ENCODE measurements around the gene RPS10.
"Not testable (repeated sequence)": the region's sequence is repeated elsewhere in the genome, so short reads cannot be mapped to it uniquely, and the experiment has no call there.

Gene RPS10

DNA sequence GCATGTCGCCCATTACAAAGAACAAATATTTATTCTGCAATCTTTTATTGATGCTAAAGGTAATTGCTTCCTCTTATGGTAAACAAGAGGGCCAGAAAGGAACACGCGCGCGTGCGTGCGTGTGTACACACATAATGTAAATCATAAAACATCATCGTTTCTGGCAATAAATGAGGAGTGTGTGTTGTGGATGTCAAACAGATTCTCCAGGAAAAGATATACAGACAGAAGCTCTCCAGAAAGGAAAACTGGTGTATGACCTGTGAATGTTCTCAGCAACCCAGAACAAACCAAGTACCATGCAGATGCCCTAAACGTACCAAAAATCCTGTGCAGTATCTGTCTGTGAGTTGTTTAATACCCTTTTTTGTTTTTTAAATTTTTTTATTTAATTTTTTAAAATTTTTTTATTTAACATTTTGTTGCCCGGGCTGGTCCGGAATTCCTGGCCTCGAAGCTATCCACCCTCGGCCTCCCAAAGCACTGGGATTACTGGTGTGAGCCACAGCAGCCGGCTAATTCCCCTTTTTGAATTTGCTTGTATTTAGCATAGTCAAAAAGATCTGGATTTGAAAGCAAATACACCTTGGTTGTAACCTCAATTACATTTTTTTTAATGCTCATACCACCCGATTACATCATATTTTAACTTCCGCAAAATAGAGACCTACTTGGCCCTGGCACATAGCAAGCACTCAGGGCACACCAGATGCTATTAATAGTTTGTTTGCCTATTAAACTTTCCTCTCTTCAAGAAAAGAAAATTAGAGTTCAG is 32.5 kb downstream of the RPS10 start:
- no peak for DNase-seq (ENCODE audit: low read depth in 2 of 2)

DNA sequence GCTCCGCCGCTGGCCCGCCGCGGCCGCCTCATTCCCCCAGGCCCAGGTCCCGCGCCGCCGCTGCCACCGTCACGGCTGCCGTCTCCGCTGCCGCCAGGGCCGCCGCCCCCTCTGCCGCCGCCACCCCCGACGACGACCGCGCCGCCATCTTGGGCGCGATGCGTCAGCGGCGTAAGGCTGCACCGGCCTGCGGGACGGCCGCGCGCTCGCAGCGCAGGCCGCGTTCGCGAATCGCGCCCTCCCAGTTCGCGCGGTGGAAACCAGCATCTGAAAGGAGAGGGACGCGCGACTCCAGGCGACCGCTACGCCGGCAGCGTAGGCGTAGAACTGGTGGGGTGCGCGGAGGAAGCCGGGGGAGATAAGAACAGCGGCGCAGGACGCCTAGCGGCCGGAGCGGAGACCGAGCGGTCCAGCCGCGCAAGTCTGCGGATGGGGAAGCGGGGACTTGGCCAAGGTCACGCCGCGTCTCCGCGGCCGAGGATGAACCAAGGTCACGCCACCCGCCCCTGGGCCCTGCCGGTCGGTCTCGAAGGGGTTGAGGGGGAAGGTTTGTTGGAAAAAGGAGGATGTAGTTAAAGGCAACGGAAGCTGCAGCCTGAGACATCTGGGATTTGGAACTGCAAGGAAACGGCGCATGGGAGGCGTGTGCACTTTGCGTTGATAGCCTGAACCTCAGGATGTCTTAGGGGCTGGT is 33.2 kb downstream of the RPS10 start, which contains the start of gene NUDT3:
Gene NUDT3 (minus strand): TSS at position 173 of the 694 bp plus-strand sequence. CDS start 307 bp downstream, outside the sequence.
- DNase-seq (ENCODE audit: low read depth in 2 of 2): peak; percentile 89 to 91

DNA sequence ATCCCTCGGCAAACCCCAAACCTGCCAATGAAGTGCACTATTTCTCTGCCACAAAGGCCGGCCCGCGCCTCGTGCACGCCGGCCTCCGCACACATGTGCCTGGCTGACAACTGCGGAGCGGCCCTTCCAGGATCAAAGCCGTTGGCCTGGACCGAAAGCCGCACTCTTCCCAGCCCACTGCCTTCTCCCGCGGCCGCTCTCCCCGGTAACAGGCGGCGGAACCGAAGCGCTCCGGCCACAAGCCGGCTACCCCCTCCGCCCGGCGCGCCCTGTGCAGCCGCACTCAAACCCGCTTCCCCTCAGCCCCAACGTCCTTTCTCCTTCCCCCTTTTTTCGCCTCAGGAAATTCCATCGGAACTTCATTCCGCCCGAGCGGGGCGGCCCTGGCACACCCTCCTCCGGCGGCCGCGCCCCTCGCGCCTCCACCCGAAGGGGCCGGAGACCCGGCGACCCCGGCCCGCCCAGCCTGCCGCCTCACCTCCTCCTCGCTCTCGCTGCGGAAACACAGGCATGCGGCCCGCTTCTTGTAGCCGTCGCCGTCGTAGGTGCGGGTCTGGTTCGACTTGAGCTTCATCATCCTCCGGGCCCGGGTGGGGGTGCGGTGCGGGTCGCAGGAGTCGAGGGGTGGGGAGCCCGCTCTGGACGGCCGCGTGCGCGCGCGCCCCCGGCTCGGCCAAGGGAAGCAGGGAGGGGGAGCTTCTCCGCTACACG is 33.9 kb downstream of the RPS10 start:
- DNase-seq (ENCODE audit: low read depth in 2 of 2): peak; percentile 45 to 50

DNA sequence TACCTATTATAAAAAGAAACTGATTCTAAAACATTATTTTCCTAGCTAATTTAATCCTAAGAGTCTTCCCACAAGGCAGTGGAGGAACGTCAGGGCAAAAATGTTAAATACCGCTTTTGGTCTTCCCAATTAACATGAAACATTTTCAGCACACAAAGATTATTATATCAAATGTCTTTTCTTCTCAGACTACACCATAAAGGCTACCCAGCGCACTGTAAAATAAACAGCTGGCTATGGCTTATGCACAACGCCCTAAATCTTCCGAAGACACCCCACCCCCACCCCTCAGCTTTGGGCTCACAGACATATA is 34.4 kb downstream of the RPS10 start:
- DNase-seq (ENCODE audit: low read depth in 2 of 2): no peak

DNA sequence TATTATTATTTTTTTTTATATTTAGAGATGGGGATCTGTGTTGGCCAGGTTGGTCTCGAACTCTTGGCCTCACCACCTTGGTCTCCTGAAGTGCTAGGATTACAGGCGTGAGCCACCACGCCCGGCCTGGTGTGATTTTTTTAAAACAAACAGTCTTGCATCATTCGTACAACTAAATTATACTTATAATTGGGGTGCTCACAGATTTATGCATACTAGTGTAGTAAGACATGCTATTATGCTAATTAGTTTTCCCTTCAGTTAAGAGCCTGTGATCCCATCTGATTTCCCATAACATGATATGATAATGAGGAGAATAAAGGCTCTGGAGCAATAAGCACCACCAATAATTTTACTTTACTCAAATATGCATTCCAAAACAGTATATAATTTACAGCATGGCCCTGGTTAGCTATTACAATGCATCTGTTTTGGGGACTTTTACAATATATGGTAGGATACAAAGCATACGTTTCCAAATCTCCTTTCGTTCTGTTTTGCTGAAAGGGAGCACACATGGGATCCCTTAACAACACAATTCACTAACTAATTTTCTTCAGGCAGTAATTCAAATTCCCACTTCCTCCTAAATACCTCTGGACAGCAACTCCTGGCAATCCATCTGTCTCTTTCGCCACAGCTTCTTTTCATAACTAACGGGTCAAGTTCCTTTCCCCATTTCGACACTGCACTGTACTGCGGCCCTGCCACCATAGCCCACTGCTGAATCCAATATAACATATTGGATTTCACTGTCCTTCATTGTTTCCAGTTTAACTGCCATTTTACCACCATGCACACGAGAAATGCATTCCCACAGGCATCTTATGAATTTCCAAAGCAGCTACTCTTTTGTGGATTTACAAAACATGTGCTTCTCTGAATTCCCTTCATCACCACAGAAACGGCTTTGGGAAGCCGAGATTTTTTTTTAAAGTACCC is 35.1 kb downstream of the RPS10 start:
- no peak for DNase-seq (ENCODE audit: low read depth in 2 of 2)

DNA sequence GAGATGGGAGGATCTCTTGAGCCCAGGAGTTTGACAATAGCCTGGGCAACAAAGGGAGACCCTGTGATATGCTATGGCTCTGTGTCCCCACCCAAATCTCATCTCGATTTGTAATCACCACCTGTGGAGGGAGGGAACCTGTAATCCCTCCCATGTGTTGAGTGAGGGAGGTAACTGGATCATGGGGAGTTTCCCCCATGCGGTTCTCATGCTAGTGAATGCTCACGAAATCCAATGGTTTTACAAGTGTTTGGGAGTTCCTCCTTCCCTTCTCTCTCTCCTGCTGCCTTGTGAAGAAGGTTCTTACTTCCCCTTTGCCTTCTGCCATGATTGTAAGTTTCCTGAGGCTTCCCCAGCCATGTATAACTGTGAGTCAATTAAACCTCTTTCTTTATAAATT is 36.8 kb downstream of the RPS10 start:
- no peak for DNase-seq (ENCODE audit: low read depth in 2 of 2)

DNA sequence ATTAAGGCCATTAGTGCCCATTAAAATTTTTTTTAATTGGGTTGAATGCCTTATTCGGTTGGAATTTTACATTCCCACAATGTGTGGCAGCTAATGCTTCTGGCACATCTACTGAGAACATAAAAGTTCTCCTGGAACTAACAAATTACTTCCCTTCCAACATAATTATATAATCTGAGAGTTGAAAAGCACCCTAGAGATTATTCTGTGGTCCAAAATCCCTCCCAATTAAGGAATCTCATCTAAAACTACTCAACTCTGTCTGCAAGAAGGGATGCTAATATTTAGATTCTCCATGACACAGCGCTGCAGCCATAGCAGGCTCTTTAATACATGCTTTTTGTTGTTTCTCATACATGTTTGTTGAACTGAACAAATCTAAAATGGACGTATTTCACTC is 37.4 kb downstream of the RPS10 start:
- no peak for DNase-seq (ENCODE audit: low read depth in 2 of 2)

DNA sequence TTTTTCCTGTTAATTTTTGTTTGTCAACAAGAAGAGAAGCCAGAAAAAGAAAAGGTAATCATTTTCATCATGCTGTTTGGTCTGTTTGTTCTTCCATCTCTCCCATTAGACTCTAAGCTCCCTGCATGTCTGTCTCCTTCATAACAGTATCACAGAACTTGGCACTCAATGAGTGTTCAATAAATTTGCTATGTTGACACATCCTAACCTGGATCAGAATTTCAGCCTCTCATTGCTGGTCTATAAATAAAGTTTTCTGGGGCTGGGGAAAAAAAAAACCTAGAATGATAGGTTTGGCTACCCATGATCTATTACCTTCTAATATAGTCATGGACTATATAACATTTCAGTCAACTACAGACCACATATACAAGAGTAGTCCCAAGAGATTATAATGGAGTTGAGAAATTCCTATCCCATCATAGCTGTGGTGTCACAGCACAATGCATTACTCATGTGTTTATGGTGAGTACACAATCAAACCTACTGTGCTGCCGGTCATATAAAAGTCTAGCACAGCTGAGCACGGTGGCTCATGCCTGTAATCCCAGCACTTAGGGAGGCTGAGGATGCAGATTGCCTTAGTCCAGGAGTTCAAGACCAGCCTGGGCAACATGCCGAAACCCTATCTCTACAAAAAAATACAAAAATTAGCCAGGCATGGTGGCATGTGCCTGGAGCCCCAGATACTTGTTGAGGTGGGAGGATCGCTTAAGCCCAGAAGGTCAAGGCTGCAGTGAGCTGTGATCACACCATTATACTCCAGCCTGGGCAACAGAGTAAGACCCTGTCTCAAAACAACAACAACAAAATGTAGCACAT is 39.3 kb downstream of the RPS10 start:
- no peak for DNase-seq (ENCODE audit: low read depth in 2 of 2)

DNA sequence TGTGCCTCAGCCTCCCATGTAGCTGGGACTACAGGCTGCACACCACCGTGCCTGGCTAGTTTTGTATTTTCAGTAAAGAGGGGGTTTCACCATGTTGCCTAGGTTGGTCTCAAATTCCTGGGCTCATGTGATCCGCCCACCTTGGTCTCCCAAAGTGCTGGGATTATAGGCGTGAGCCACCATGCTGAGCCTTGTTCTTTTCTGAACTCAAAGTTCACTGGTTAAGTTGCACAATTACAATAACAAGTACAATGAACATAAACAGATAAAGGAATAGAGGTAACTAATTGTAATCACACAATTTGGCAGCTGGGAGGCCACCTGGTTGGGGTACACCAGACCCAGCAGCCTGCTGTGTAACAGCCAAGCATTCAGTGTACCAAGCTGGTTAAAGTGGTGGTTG is 40.1 kb downstream of the RPS10 start:
- DNase-seq (ENCODE audit: low read depth in 2 of 2): no peak

DNA sequence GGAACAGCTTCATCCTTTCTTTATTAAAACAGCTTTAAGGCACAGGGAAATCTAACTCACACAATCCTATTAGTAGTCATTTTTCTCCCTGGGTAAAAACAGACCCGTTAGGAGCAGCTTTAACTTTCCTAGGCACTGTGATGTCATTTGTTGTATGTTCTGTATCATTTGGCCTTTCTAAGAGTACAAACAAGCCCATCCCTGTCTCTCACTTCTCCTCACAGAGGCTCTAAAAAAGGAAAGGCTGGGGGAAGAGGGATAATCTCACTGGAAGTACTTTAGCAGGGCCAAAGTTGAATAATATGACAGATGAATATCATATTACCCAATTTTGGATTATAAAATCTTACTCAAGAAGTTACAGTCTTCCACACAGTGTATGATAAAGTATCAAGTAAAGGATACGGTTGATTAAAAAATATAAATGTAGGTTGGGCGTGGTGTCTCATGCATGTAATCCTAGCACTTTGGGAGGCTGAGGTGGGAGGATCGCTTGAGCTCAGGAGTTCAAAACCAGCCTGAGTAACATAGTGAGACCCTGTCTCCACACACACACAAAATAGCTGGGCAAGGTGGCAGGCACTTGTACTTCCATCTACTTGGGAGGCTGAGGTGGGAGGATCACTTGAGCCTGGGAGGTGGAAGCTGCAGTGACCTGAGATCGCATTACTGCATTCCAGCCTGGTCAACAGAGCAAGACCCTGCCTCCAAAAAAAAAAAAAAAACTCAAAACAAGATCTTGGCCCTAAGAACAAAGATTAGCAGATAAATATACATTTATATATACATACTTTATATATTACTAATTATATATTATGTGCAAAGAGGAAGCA is 41.3 kb downstream of the RPS10 start:
- DNase-seq (ENCODE audit: low read depth in 2 of 2): no peak

DNA sequence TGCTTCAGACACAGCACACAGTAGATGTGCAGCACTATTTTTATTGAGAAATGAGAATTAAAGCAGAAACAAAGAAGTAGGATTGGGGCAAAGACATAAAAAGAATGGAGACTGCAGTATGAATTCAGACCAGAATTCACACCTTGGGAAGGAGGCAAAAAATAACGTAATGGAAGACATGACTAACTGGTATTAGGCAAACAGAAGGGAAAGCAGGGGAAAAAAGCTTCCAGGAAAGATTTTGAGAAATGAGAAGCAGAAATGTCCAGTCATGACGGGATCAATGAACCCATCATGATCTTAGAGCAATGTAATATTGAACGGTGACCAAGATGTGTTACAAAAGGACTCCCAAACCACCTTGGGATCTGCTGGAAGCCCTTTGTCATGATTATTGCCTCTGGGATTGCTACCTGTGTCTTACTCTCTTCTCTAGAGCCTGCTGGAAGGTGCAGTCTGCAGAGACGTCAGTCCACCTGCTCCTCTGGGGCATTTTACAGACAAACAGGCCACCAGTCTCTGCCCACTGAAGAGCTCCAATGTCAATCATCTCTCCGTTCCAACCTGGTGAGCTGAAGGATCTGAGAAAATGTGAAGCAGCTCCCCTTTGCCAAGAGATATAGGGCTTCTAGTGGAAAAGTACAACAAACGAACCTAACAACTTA is 42.1 kb downstream of the RPS10 start:
- DNase-seq (ENCODE audit: low read depth in 2 of 2): no peak

DNA sequence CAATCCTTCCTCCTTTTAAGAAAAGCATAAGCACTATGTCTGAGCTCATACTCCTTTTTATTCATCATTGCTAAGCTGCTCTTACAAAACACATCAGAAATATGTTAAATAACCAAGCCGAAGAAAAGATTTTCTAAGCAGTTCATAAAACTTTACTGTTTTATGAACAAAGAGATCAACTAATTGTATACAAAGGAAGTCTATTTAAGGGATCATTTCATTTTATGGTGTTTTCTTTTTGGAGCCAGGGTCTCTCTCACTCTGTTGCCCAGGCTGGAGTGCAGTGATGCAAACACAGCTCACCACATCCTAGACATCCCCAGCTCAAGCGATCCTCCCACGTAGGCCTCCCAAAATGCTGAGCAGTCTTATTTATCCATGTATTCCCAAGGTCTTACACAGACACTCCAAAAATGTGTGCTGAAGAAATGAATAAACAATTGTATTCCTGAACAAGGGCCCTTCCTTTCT is 42.7 kb downstream of the RPS10 start:
- no peak for DNase-seq (ENCODE audit: low read depth in 2 of 2)

DNA sequence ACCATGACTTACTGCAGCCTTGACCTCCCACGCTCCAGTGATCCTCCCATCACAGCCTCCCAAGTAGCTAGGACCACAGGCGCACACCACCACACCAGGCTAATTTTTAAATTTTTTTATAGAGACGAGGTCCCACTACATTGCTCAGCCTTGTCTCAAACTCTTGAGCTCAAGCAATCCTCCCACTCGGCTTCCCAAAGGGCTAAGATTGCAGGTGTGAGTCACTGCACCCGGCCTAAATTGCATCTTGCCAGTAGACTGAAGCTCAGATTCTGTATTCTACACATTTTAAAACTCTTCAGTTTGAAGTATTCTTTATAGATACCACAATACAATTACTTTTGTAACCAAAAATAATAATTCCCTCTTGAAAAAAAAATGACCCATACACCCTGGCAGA is 44.8 kb downstream of the RPS10 start:
- no peak for DNase-seq (ENCODE audit: low read depth in 2 of 2)

DNA sequence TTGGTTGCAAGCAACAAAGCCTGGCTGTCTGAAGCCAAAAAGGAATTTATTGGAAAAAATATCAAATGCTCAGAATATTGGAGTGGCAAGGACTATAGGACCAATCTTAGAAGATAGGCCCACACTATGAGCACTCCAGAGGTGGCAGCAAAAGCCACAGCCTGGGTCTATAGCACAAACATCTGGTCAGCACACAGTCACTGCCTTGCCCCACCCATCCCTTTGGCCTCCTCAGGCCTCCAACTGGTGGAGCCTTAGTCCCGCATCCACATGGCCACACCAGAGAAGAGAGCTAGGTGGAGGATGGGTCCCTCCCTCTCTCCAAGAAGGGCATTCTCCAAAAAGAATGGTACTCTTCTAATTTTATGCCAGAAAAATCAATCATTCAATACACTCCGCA is 47.4 kb downstream of the RPS10 start:
- no peak for DNase-seq (ENCODE audit: low read depth in 2 of 2)

DNA sequence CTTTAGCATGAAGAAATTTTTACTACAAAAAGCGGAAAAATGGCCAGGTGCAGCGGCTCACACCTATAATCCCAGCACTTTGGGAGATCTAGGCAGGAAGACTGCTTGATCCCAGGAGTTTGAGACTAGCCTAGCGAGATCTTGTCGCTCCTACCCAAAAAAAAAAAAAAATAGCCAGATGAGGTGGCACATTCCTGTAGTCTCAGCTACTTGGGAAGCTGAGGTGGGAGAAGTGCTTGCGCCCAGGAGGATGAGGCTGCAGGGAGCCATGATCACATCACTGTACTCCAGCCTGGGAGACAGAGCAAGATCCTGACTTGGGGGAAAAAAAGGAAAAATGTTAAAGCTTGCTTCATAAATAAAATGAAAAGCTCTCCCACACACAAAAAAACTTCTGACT is 47.9 kb downstream of the RPS10 start:
- no peak for DNase-seq (ENCODE audit: low read depth in 2 of 2)

DNA sequence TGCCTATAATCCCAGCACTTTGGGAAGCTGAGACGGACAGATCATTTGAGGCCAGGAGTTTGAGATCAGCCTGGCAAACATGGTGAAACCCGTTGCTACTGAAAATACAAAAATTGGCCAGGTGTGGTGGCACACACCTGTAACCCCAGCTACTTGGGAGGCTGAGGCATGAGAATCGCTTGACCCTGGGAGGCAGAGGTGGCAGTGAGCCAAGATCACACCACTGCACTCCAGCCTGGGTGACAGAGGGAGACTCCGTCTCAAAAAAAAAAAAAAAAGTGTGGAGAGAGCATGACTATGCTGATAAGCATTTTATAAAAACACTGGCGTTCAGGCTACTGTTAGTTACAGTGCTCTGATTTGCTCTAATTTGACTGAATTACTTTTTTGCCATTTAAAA is 48.3 kb downstream of the RPS10 start:
- DNase-seq (ENCODE audit: low read depth in 2 of 2): not testable (repeated sequence)

DNA sequence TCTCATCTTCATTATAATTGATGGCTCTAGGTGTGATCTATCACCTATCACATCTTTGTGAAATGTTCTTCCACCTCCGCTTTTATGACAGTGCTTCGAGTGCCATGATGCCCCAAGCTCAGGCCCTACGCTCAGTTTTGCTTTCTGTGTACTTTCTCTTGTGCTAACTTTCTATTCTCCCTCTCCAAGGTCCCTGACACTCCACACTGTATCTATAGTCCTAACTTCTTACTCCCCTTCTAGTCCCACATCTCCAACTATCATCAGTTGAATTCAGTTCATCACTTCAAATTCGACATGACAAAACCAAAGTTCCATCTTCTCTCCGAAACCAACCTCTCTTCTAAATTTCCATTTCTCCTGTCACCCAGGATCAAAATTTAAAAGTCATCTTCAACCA is 50.0 kb downstream of the RPS10 start:
- no peak for DNase-seq (ENCODE audit: low read depth in 2 of 2)

DNA sequence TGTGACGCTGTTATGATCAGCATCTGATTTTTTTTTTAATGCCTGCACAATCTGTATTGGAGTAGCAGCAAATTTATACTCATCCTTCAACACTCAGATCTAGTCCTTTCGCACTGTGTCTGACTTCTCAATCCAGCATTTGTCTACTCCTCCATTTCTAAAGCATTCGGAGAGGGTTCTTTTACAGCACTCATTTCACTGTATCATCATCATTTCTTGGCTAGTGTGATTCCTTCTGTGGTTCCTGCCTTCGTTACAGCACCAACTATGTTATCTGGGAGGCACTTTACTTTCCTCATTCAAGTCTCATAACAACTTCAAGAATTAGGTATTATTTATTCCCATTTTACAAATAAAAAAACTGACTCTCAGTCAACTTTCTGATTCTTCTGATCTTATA is 51.4 kb downstream of the RPS10 start:
- DNase-seq (ENCODE audit: low read depth in 2 of 2): no peak

DNA sequence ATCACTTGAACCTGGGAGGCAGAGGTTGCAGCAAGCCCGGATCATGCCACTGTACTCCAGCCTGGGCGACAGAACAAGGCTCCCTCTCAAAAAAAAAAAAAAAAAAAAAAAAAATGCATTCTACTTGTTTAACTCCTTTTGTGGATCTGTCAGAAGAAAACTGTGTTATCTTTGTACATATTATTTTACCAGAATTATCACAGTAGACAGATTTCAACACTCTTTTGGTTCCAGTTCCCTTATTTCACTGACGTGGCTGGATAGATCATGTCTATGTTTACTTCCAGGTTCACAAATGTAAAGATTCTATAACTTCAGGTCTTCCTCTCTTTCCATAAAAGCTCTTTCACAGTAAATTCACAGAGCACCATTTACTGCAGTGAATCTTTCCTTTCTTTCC is 51.8 kb downstream of the RPS10 start:
- DNase-seq (ENCODE audit: low read depth in 2 of 2): no peak

Measured in stimulated activated CD4-positive, alpha-beta T cell treated with anti-CD3 and anti-CD28 coated beads, Interleukin-1b, Interleukin-23, amount 100 ng/mL, for 4 hours (primary cell).